HepG2 (cell line): ENCODE data around the gene CFAP46.

ENCODE experiments used
- CTCF ChIP-seq: sonication (generic); formaldehyde crosslinking; IDR thresholded peaks from 2 replicates; pipeline ENCODE4 v1.5.0; 2020; ENCODE audit warnings: mild to moderate bottlenecking, missing genetic modification reagents, moderate library complexity
- ELF4 ChIP-seq: sonication (generic); formaldehyde crosslinking; IDR thresholded peaks from 2 replicates; pipeline ENCODE4 v1.5.0; 2020; ENCODE audit warnings: missing genetic modification reagents, mild to moderate bottlenecking, moderate library complexity, borderline replicate concordance
- RCOR2 ChIP-seq: IDR thresholded peaks from 2 replicates; pipeline ENCODE4 v1.6.1; 2016; ENCODE audit warnings: missing biosample characterization, missing genetic modification reagents
- SRY ChIP-seq: sonication (generic); formaldehyde crosslinking; IDR thresholded peaks from 2 replicates; pipeline ENCODE4 v1.8.0; 2022; ENCODE audit warnings: mild to moderate bottlenecking, missing genetic modification reagents
- TGIF2 ChIP-seq: IDR thresholded peaks from 2 replicates; pipeline ENCODE4 v1.6.1; 2016; ENCODE audit warnings: control low read depth, missing compliant biosample characterization
- TF ChIP-seq, protein P1 (sequence below): sonication (generic); formaldehyde crosslinking; IDR thresholded peaks from 2 replicates; pipeline ENCODE4 v1.4.0; 2020; ENCODE audit warnings: missing genetic modification reagents

DNA sequence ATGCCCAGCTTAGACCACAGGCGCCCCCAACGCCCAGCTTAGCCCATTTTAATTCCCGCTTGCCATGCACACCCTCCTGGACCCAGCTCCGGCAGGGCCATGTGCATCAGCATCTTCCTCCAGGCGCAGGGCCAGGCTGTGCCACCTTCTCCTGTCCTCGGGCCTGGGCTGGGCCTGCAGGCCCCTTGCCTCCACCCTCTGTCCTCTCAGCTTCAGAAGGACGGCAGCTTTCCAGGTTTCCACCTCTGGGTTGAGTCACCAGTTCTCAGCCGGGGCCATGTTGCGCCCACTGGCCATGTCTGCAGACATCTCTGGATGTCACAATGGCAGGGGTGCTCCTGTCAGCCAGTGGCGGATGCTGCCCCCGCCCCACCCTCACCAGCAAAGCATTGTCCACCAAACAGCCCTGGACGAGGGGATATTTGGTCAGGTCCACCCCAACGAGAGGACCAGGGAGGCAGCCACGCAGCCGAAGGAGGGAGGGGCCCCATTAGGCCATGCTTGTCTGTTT, 97.3 kb downstream of the CFAP46 start:
- no peak for TF ChIP-seq RCOR2 (CRISPR knock-in tag)
- TF ChIP-seq ELF4: no peak
- TF ChIP-seq, protein P1, sequence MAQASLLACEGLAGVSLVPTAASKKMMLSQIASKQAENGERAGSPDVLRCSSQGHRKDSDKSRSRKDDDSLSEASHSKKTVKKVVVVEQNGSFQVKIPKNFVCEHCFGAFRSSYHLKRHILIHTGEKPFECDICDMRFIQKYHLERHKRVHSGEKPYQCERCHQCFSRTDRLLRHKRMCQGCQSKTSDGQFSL (CRISPR knock-in tag): no peak
- TF ChIP-seq SRY: no peak
- TF ChIP-seq TGIF2: no peak
- no peak for TF ChIP-seq CTCF (CRISPR knock-in tag)
